Mesenchymal stem cell (in vitro differentiated cells and primary cell): Measurements from ENCODE around the gene BORCS6.

Source experiments
- DNase-seq: peaks from one replicate; pipeline ENCODE4 v3.0.0-alpha.2; 2013
- H2AFZ ChIP-seq: one replicate; pipeline ENCODE4 v1.6.1; 2013; ENCODE audit warnings: low read depth, mild to moderate bottlenecking, control low read depth, inconsistent platforms, low read length, moderate library complexity
- H2AK5ac ChIP-seq: 2 replicates; pipeline ENCODE4 v1.6.1; 2013; ENCODE audit warnings: low read length, moderate library complexity, mild to moderate bottlenecking, inconsistent platforms; ENCODE audit not compliant: severe bottlenecking
- H2BK120ac ChIP-seq: one replicate; pipeline ENCODE4 v1.6.1; 2013; ENCODE audit warnings: low read depth, mild to moderate bottlenecking, inconsistent platforms, low read length, moderate library complexity
- H2BK12ac ChIP-seq, 2 experiments: one replicate each; pipeline ENCODE4 v1.6.1; 2013; ENCODE audit warnings: inconsistent platforms in 2 of 2, low read length in 2 of 2, mild to moderate bottlenecking in 2 of 2, moderate library complexity in 2 of 2, control low read depth in 1 of 2
- H2BK15ac ChIP-seq: one replicate; pipeline ENCODE4 v1.6.1; 2013; ENCODE audit warnings: mild to moderate bottlenecking, low read depth, inconsistent platforms; ENCODE audit not compliant: poor library complexity, severe bottlenecking
- H2BK5ac ChIP-seq: 2 replicates; pipeline ENCODE4 v1.6.1; 2013; ENCODE audit warnings: low read depth, mild to moderate bottlenecking, low read length, control low read depth, inconsistent platforms; ENCODE audit not compliant: poor library complexity, severe bottlenecking
- H3K14ac ChIP-seq, 2 experiments: one replicate each; pipeline ENCODE4 v1.6.1; 2013; ENCODE audit warnings: inconsistent platforms in 2 of 2, low read length in 2 of 2, control low read depth in 1 of 2, mild to moderate bottlenecking in 1 of 2, moderate library complexity in 1 of 2
- H3K18ac ChIP-seq, 2 experiments: one replicate each; pipeline ENCODE4 v1.6.1; 2013; ENCODE audit warnings: inconsistent platforms in 2 of 2, low read length in 2 of 2, control low read depth in 1 of 2, low read depth in 1 of 2, mild to moderate bottlenecking in 1 of 2
- H3K23ac ChIP-seq, 2 experiments: one replicate each; pipeline ENCODE4 v1.6.1; 2013; ENCODE audit warnings: inconsistent platforms in 2 of 2, low read length in 2 of 2, mild to moderate bottlenecking in 2 of 2, moderate library complexity in 2 of 2, control low read depth in 1 of 2
- H3K27ac ChIP-seq: 2 replicates; pipeline ENCODE4 v1.5.1; 2013; ENCODE audit warnings: mild to moderate bottlenecking, moderate library complexity, low read length, control low read depth, inconsistent platforms; ENCODE audit not compliant: poor library complexity, severe bottlenecking
- H3K27me3 ChIP-seq, 2 experiments: 2 replicates each; pipeline versions ENCODE4 v1.6.1 to v1.7.0; 2013; ENCODE audit warnings: low read length in 2 of 2, mild to moderate bottlenecking in 2 of 2, moderate library complexity in 2 of 2, control low read depth in 1 of 2, inconsistent platforms in 1 of 2; ENCODE audit not compliant: control insufficient read depth in 1 of 2, insufficient read depth in 1 of 2
- H3K36me3 ChIP-seq, 2 experiments: 2 replicates each; pipeline versions ENCODE4 v1.6.1 to v1.7.0; 2013; ENCODE audit warnings: low read length in 2 of 2, control low read depth in 1 of 2, inconsistent platforms in 1 of 2, low read depth in 1 of 2, mild to moderate bottlenecking in 1 of 2; ENCODE audit not compliant: insufficient read depth in 2 of 2, control insufficient read depth in 1 of 2
- H3K4ac ChIP-seq, 2 experiments: one replicate each; pipeline ENCODE4 v1.6.1; 2013; ENCODE audit warnings: inconsistent platforms in 2 of 2, low read length in 2 of 2, mild to moderate bottlenecking in 2 of 2, moderate library complexity in 2 of 2, control low read depth in 1 of 2, low read depth in 1 of 2
- H3K4me1 ChIP-seq: 2 replicates; pipeline ENCODE4 v1.6.1; 2013; ENCODE audit warnings: low read depth, low read length, control low read depth; ENCODE audit not compliant: control insufficient read depth, insufficient read depth
- H3K4me2 ChIP-seq: 2 replicates; pipeline ENCODE4 v1.6.1; 2013; ENCODE audit warnings: low read length, mild to moderate bottlenecking, inconsistent platforms; ENCODE audit not compliant: poor library complexity, severe bottlenecking
- H3K4me3 ChIP-seq, 2 experiments: 2 replicates each; pipeline versions ENCODE4 v1.5.1 to v1.7.0; 2013; ENCODE audit warnings: low read length in 2 of 2, mild to moderate bottlenecking in 2 of 2, control low read depth in 1 of 2, low read depth in 1 of 2; ENCODE audit not compliant: insufficient read depth in 1 of 2
- H3K79me1 ChIP-seq: replicated peaks from 2 replicates; pipeline ENCODE4 v1.6.1; 2013; ENCODE audit warnings: mild to moderate bottlenecking, control low read depth, low read length, inconsistent platforms; ENCODE audit not compliant: poor library complexity, severe bottlenecking
- H3K9ac ChIP-seq: 2 replicates; pipeline ENCODE4 v1.7.0; 2013; ENCODE audit warnings: mild to moderate bottlenecking, low read length, moderate library complexity
- H3K9me3 ChIP-seq: 2 replicates; pipeline ENCODE4 v1.7.0; 2013; ENCODE audit warnings: mild to moderate bottlenecking, low read length; ENCODE audit not compliant: control insufficient read depth
- H4K8ac ChIP-seq: one replicate; pipeline ENCODE4 v1.6.1; 2013; ENCODE audit warnings: inconsistent platforms, mild to moderate bottlenecking, low read length, moderate library complexity
- H4K91ac ChIP-seq: one replicate; pipeline ENCODE4 v1.6.1; 2013; ENCODE audit warnings: mild to moderate bottlenecking, low read length, inconsistent platforms
- WGBS: methylation state at CpG from one replicate; pipeline ENCODE4 v1.1.7; 2013; ENCODE audit warnings: mixed read lengths; 5-methylcytosine and 5-hydroxymethylcytosine counted together

Gene BORCS6

DNA sequence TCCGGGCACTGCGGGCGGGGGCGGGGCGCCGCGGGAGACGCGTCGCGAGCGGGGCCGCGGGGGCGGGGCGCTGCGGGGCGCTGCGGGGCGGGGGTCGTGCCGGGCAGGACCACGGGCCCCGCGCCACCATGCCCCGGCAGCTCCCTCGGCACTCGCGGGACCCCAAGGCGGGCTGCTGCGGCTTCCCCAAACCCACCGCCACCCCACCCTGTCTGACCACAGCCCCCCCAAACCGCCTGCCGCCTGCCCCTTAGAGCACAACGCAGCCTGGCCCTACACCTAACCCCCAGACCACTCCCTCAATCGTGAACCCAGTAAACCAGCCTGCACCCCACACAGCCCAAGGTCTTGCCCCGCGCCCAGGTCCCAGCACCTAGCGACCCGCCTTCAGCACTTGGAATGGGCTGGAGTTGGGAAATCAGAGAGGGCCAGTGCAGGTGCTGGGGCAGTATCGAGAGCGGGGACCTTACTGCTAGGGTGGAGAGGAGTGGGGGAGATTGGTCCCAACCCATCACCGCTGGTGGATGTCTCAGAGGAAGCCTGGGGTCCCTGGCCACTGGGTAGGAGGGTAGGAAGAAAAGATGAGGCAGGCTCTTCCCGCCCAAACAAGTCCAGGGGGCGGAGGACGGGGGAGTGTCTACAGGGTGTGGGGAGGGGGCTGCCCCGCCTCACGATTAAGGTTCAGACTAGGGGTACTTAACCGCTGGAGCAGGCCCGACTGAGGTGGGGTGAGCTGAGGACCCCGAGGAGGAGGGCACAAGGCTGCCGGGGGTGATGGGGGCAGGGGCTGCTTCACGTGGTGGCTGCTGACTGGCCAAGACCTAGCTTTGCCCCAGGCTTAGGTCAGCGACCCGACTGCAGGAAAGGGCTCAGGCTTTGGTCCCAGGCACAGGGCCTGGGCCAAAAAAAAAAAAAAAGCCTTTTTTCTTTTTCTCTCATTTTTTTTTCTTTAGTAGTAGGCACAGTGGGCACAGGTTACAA is 26.7 kb downstream of the BORCS6 start:
- Histone ChIP-seq H2BK120ac (peak overlapping the region; percentile 93), H2AFZ (peak overlapping the region; percentile 55), H2BK5ac (peak overlapping the region; percentile 20), H2BK12ac (peak overlapping the region; percentile 72 to 95), H3K4ac (peak overlapping the region; percentile 73 to 79), H3K14ac (peak overlapping the region in 1 of 2 experiments; percentile 96), H3K9me3 (no peaks in the 10 kb centered on the region), H4K8ac (peak overlapping the region; percentile 97), H2BK15ac (peak overlapping the region; percentile 89), H3K4me2 (peak overlapping the region; percentile 60), H3K27ac (peak overlapping the region; percentile 52), H3K27me3 (no peaks in the 10 kb centered on the region), H3K18ac (peak overlapping the region; percentile 90 to 97), H4K91ac (peak overlapping the region; percentile 96), H3K79me1 (peaks cover 16% of the 10 kb centered on the region), H3K9ac (peak overlapping the region; percentile 87), H2AK5ac (peak overlapping the region; percentile 44), H3K36me3 (peaks cover 20 to 22% of the 10 kb centered on the region in 2 experiments), H3K4me1 (peaks cover 31% of the 10 kb centered on the region), H3K4me3 (peak overlapping the region; percentile 72 to 95), H3K23ac (peak overlapping the region in 1 of 2 experiments; percentile 5)
- 9% methylated on average over 28 of the region's 55 CpGs for WGBS
- DNase-seq = peak; percentile 15

DNA sequence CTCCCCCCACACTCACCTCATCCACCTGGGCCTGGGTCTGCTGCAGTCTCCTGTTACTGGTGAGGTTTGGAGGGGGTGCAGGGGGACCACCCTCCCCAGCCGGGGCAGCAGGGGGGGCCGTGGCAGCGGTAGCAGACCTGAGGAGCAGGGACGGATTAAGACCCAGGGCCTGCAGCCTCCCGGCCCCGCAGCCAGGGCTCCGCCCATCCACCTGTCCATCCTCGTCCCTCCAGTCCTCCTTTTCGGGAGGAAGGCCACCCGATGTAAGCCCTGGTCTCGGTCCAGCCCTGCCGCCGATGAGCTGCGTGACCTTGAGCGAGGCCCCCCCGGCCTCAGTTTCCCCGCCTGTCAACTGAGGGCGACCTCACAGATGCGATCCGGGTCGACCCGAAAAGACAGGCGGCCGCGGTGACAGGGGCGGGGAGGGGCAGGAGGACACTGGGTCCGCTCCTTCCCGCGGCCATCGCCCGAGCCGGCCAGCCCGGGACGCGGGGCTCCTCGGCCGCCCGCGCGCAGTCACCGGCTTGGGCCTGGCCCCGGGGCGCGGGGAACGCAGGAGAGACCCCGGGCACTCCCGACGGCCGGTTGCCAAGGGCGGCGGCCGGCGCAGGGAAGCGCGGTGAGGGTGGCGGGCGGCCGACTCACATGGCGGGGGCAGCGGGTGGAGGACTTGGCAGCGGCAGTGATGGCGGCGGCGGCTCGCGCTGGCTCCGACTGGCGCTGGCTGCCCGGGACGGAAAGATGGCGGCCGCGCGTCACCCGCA is 27.6 kb downstream of the BORCS6 start, which contains the start of gene VAMP2:
VAMP2 (minus strand) TSS at position 716 of the 764 bp plus-strand sequence; CDS start at position 647, 69 bp downstream.
- H3K9me3 ChIP-seq = no peaks in the 10 kb centered on the region
- H2BK15ac ChIP-seq = peak within 1 kb of the TSS; percentile 89
- peaks cover 16% of the 10 kb centered on the region for H3K79me1 ChIP-seq
- peak within 1 kb of the TSS; percentile 56 to 94 for H3K23ac ChIP-seq
- peak within 1 kb of the TSS; percentile 96 for H4K91ac ChIP-seq
- peak within 1 kb of the TSS; percentile 99 for H3K9ac ChIP-seq
- H2AFZ ChIP-seq = peak within 1 kb of the TSS; percentile 55
- H3K27me3 ChIP-seq = no peaks in the 10 kb centered on the region
- H2AK5ac ChIP-seq = peak within 1 kb of the TSS; percentile 44
- H3K4me3 ChIP-seq = peak within 1 kb of the TSS; percentile 80 to 95
- H3K18ac ChIP-seq = peak within 1 kb of the TSS; percentile 96 to 97
- peak within 1 kb of the TSS; percentile 86 to 87 for H3K4ac ChIP-seq
- peak within 1 kb of the TSS in 1 of 2 experiments; percentile 99 for H3K14ac ChIP-seq
- H2BK12ac ChIP-seq = peak within 1 kb of the TSS; percentile 72 to 95
- DNase-seq = peak; percentile 66
- H2BK120ac ChIP-seq = peak within 1 kb of the TSS; percentile 98
- under 1% methylated on average over 44 of the region's 75 CpGs for WGBS
- H2BK5ac ChIP-seq = peak within 1 kb of the TSS; percentile 40
- peak within 1 kb of the TSS; percentile 97 for H4K8ac ChIP-seq
- peak within 1 kb of the TSS; percentile 52 for H3K27ac ChIP-seq
- H3K4me2 ChIP-seq = peak within 1 kb of the TSS; percentile 63
- peaks cover 31% of the 10 kb centered on the region for H3K4me1 ChIP-seq
- peaks cover 20 to 24% of the 10 kb centered on the region in 2 experiments for H3K36me3 ChIP-seq

DNA sequence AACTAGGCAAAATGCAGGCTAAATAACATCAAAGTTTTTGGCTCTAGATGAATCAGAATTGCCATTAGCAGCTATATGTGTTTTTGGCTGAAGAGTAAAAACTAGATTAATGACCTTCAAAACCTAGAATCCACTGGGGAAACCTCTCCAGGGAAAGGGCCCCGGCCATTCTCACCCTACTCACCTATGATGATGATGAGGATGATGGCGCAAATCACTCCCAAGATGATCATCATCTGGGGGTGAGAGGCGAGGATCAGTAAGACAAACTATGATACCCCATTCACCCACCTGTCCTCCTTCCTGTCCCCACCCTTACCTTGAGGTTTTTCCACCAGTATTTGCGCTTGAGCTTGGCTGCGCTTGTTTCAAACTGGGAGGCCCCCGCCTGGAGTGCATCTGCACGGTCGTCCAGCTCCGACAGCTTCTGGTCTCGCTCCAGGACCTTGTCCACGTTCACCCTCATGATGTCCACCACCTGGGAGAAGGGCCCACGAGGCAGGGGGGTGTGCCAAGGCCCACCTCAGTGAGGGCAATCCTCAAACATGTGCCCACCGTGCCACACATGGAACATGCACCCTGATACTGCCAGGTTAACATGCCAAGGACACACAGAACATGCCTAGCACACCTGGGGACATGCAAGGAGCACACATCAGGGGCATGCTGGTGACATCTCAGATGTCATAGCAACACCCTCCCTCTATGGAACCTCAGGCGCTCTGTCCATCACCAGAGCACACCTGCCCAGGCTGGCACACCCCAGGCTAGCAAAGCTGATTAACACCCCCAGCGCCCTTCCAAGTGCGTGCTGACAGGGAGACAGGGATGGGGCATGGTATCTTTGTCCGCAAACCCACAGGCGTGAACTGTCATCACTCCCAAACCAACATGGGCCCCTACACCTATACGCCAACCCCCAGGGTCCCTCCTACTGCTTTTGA is 28.4 kb downstream of the BORCS6 start:
- H3K36me3 ChIP-seq = peaks cover 20 to 24% of the 10 kb centered on the region in 2 experiments
- H3K14ac ChIP-seq = peak overlapping the region in 1 of 2 experiments; percentile 99
- no peaks in the 10 kb centered on the region for H3K27me3 ChIP-seq
- no peak overlapping the region for H3K4ac ChIP-seq
- no peaks in the 10 kb centered on the region for H3K9me3 ChIP-seq
- H2AFZ ChIP-seq = no peak overlapping the region
- H3K23ac ChIP-seq = peak overlapping the region in 1 of 2 experiments; percentile 63
- H3K18ac ChIP-seq = no peak overlapping the region
- no peak overlapping the region for H2BK120ac ChIP-seq
- peak overlapping the region; percentile 63 for H3K4me2 ChIP-seq
- H3K9ac ChIP-seq = peak overlapping the region; percentile 99
- H2AK5ac ChIP-seq = no peak overlapping the region
- WGBS = 85% methylated on average over 17 of the region's 19 CpGs
- no peak overlapping the region for H2BK15ac ChIP-seq
- no peak overlapping the region for H4K8ac ChIP-seq
- H2BK12ac ChIP-seq = no peak overlapping the region
- peaks cover 16% of the 10 kb centered on the region for H3K79me1 ChIP-seq
- H2BK5ac ChIP-seq = no peak overlapping the region
- H3K4me3 ChIP-seq = peak overlapping the region; percentile 80 to 95
- H3K4me1 ChIP-seq = peaks cover 31% of the 10 kb centered on the region
- H4K91ac ChIP-seq = no peak overlapping the region
- no peak for DNase-seq
- H3K27ac ChIP-seq = no peak overlapping the region
